MG63 (cell line): Measurements from ENCODE around the gene FAM89B. TPM values are rescaled to one million over a fixed set of nuclear protein-coding genes. Genes with fewer than 3 reads are reported as not detected.

Experiments used
- DNase-seq: peaks from one replicate; pipeline ENCODE4 v3.0.0-alpha.2; 2020
- H3K27me3 ChIP-seq: fragments of 250-450 bp; sonication (Bioruptor Pico); 2 replicates; pipeline ENCODE4 v1.5.1; 2020; ENCODE audit warnings: mild to moderate bottlenecking, moderate library complexity
- H3K36me3 ChIP-seq: fragments of 250-450 bp; sonication (Bioruptor Pico); 2 replicates; pipeline ENCODE4 v1.5.1; 2020; ENCODE audit warnings: mild to moderate bottlenecking, moderate library complexity
- H3K4me3 ChIP-seq: fragments of 250-450 bp; sonication (Bioruptor Pico); 2 replicates; pipeline ENCODE4 v1.5.1; 2020; ENCODE audit warnings: mild to moderate bottlenecking, moderate library complexity
- H3K9me3 ChIP-seq: fragments of 250-450 bp; sonication (Bioruptor Pico); 2 replicates; pipeline ENCODE4 v1.5.1; 2020; ENCODE audit warnings: mild to moderate bottlenecking, moderate library complexity
- total RNA-seq: library from RNA; depleted of rRNA; stranded (reverse); fragments of >200 nt; shearing (Covaris generic); gene quantifications from 2 replicates; pipeline ENCODE4 v1.2.3, GENCODE V29; 2014; ENCODE audit warnings: low replicate concordance

Gene FAM89B
- total RNA-seq, 1 experiment from 2014 or later, result 66.6 TPM

DNA sequence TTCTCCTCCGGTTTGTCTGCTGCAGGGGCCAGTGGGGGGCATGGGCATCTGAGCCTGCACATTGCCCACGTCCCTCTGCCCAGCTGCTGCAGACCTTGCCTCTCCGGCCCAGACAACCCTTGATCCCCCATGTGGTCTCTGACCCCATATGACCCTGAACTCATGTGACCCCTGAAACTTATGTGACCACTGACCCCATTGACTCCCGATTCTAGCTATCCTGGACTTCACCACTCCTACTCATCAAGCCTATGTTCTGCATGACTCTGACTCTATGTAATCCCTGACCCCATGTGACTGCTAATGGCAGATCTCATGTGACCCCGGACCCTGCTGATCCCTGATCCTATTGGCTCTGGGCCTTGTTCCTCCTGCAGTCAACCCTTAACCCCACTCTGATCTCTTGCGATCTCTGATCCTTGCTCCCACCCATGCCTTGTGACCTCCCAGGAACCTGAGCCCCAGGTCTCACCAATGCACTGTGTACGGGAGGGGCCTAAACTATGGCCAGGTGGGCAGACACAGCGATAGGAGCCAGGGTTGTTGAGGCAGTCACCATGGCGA is 19.9 kb upstream of the FAM89B start:
- H3K27me3 ChIP-seq, result no peaks in the 10 kb centered on the region
- DNase-seq, result no peak
- peaks cover 69% of the 10 kb centered on the region for H3K36me3 ChIP-seq
- no peak overlapping the region for H3K4me3 ChIP-seq
- no peaks in the 10 kb centered on the region for H3K9me3 ChIP-seq

DNA sequence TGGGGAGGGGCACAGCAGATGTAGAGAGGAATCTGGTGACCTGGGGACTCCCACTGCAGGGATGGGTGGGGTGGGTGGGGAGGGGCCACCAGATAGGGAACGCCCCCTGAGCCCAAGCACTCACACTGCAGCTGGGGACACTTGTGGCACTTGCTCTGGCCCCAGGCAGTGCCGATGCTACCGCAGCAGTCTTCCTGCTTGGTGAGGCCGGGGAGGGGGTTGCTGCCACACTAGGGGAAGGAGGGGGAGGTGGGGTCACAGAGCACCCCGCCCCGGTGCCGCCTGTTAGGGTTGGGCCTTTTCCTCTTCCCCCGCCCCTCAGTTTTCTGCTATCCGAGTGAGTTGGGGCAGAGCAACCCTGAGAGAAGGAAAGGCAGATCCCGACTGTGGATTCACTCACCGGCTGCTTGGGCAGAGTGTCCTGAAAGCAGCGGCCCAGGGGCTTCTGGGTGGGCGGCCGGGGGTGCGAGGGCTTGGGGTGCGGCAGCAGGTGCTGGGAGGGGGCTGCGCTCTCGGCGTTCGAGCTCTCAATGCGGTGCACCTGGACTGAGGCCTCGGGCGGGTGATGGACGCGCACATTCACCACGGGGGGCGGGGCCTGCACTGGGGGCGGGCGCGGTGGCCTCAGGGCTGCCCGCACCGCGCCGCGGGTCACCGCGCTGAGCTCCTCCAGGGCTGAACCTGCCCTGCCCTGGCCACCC is 18.9 kb upstream of the FAM89B start:
- Histone ChIP-seq H3K9me3 (no peaks in the 10 kb centered on the region), H3K4me3 (no peak overlapping the region), H3K27me3 (no peaks in the 10 kb centered on the region), H3K36me3 (peaks cover 62% of the 10 kb centered on the region)
- no peak for DNase-seq

DNA sequence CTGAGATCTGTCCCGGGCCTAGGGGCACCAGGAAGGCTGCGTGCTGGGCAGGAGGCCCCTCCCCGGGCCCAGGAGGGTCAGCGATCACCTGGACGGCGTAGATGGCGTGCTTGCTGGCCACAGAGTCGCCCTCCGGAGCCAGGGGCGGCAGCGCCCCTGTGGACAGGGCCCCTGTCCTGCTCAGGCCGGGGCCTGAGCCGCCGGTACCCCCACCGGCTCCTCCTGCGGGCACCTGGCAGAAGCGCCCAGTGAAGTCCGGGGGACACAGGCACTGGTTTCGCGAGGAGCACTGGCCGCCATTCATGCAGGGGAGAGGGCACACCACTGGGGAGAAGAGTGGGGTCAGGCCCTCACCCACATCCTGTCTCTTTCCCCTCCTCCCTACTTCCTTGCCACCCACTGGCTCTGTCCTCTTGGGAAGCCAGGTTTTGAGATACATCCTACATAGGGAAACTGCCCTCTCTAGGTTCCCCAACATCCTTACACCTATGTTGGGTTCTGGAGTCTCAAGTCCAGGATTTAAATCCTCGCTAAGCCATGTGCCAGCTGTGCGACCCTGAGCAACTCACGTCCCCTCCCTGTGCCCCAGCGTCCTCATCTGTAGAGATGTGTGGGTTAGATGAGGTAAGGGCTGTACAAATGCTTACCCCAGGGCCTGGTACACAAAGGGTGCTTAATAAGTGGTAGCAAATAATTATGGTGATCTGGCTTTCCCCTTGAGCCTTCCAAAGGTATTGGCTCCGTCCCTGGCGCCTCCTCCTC is 18.1 kb upstream of the FAM89B start:
- Histone ChIP-seq H3K36me3 (peaks cover 54% of the 10 kb centered on the region), H3K9me3 (no peaks in the 10 kb centered on the region), H3K27me3 (no peaks in the 10 kb centered on the region), H3K4me3 (no peak overlapping the region)
- no peak for DNase-seq

DNA sequence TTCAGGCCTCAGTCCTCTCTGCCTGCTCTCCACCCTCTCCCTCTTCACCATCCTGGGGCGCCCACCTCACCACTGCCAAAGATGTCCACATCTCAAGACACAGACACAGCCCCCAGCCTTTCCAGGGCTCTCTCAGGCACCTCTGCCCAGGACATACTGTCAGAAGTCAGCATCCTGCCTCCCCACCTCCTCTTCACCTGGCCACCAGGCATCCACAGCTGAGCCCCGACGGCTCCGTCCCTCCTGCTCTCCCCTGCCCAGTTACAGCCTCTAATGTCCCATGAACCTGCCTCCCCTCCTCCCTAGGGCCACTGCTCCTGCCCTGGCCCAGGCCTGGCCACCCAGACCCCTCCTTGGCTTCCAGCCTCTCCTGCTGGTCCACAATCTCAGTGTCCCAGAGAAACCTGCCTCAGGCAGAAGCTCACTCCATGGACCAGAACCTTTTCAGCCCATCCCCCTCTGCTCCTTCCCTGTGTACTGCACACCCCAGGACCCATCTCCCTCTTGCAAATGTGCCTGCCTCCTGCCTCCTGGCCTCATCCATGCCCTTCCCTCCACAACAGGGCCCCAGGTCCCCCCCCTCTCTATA is 17.4 kb upstream of the FAM89B start:
- Histone ChIP-seq H3K4me3 (no peak overlapping the region), H3K36me3 (peaks cover 50% of the 10 kb centered on the region), H3K9me3 (no peaks in the 10 kb centered on the region), H3K27me3 (no peaks in the 10 kb centered on the region)
- no peak for DNase-seq

DNA sequence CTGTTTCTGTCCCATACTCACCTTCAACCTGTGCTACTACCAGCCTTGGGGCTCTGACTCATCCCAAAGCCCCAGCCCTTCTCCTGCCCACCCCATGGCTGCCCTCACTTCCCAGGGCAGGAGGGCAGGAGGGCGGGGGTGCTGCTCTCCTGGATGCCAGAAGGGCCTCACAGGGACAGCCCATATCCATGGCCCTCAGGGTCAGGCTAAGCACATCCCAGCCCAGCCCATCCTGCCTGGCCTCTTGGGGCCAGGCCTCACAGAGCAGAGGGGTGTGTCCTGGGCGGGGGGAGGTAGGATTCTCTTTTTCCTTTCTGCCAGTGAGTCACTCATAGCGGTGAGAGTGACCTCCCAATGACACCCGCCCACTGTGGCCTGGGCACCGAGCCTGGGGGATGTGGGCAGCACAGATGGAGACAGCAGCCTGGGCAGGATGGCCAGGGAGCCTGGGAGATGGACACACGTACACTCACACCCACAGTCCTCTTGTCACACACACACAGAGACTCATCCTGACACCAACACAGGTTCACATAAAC is 16.6 kb upstream of the FAM89B start:
- Histone ChIP-seq H3K9me3 (no peaks in the 10 kb centered on the region), H3K27me3 (no peaks in the 10 kb centered on the region), H3K4me3 (peak overlapping the region; percentile 67), H3K36me3 (peaks cover 43% of the 10 kb centered on the region)
- DNase-seq, result peak; percentile 98

DNA sequence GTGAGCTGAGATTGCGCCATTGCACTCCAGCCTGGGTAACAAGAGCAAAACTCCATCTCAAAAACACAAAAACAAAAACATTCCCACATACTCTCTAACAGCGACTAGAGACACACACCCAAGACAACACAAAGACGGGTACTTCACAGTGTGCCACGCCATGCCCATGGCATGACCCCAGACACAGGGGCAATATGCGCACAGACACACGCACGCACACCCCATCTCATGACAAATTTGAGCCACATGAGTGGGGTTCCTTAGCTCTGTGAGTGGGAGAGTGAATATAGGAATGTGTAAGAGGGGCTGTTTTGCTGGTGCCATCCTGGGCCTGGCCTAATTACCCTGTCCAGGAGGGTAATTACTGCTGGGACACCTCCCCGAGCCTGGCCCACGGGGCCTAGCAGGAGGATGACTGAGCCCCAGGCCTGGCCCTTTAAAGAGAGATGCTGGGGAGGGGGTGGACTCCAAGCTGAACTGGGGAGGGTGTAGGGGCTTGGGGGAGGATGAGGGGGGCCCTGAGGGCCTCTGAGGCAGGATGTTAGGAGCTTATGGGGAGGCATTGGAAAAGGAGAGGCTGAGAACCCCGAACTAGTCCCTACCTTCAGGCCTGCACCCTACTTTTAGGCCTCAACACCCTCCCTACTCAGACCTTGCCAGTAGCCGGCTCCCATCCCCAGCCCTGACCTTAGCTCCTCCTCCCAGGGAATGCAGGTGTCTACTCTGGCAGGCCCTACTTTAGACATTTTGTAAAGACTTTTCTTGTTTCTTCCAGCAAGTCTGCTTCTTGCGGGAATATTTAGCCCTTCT is 15.7 kb upstream of the FAM89B start:
- no peak for DNase-seq
- peak overlapping the region; percentile 67 for H3K4me3 ChIP-seq
- no peaks in the 10 kb centered on the region for H3K9me3 ChIP-seq
- peaks cover 34% of the 10 kb centered on the region for H3K36me3 ChIP-seq
- H3K27me3 ChIP-seq, result no peaks in the 10 kb centered on the region

DNA sequence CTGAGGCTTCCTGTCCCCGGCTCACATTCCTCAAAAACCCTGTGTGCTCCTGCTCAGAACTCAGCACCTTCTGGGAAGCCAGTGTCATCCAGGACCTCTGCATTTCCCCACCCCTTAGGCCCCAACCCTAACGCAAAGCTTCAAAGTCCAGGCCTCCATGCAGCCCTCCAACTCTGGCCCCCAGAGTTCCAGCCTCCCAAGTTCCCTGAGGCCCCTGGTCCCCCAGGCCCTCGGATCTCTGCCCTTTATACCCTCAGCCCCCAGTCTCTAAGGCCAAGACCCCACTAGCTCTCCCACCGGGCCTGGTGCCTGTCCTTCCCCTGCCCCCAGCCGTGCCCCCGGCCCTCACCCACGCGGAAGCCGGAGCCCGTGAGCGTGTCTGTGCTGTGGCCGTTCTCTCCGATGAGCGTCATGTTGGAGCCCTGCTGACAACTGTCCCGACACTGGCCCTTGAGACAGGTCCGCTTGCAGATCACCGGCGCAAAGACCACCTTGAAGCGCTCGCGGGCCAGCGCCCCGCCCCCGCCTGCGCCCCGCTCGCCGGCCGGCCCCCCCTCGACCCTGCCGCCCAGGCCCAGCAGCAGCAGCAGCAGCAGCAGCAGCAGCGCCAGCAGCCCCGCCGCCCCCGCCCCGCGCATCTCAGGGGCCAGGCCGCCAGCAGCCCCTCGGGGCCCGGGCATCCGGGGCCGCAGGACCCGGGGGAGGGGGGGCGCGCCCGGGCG is 14.9 kb upstream of the FAM89B start:
- H3K9me3 ChIP-seq, result no peaks in the 10 kb centered on the region
- peak overlapping the region; percentile 67 for H3K4me3 ChIP-seq
- no peak for DNase-seq
- H3K36me3 ChIP-seq, result peaks cover 26% of the 10 kb centered on the region
- no peaks in the 10 kb centered on the region for H3K27me3 ChIP-seq

DNA sequence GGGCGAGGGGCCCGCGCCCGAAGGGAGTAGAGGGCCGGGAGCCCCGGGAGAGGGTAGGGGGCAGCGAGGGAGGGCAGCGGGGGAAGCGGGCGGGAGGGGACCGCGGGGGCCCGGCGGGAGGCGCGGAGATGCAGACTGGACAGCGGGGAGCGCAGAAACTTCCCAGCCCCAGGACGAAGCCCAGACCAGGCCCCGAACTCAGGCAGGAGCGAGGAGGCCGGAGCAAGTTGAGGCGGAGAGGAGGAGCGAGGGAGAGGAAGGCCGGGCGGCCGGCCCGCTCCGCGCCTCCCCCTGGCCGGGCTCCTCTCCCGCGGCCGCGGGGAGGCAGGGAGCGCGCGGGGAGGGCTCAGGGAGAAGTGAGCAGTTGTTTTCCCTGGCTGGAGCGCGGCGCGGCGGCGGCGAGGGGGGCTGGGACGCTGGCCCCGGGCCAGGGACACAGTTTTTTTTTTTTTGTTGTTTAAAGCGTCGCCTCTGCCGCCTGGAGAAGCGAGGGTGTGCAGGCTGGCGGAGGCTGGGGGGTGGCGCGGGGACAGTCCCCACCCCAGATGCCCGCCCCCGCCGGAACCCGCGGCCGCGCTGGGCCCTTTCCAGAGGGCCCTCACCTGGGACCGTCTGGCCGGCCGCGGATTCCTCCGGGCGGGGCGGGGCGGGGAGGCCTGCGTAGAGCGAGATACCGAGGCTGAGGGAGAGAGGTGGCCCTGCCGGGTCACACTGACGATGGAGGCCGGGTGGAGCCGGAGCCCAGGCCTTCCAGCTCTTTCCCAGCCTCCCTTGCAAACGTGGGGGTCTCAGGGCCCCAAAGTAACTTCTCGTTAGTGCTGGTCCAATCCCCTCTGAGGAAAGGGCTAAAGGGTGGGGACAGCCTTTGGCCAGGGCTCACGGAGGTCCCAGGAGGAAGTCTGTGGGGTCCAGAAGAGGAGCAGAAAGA is 14.1 kb upstream of the FAM89B start, which contains the start of gene LTBP3:
Gene LTBP3 (minus strand): TSS at position 358 of the 928 bp plus-strand sequence. CDS start 400 bp downstream, outside the sequence.
- peak within 1 kb of the TSS; percentile 67 for H3K4me3 ChIP-seq
- no peaks in the 10 kb centered on the region for H3K27me3 ChIP-seq
- H3K9me3 ChIP-seq, result no peaks in the 10 kb centered on the region
- peak; percentile 89 for DNase-seq
- peaks cover 20% of the 10 kb centered on the region for H3K36me3 ChIP-seq

DNA sequence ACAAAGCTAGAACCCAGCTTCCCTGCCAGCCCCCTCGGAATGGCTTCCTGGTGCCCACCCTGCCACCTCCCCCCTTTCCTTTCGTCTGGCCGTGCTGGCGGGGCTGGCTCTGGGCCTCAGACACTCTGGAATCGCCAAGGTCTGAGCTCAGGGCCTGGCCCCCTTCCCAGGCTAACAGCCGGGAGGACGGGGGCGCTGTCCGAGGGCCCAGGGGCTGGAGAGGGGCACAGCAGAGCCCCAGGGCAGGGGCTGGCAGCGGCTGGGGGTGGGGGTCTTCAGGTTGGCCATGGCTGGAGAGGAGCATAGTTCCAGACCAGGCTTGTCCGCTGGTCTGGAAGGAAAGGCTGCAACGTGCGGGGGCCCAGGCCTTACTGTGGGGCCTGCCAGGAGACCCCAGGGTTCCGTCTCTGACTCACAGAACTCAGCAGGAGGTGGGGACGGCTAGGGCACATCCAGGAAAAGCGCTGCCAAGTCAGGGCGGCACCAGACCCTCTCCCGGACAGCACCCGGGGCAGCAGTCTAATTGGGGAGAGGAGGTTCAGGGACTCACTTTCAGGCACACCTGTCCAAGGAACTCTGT is 13.3 kb upstream of the FAM89B start:
- no peaks in the 10 kb centered on the region for H3K27me3 ChIP-seq
- H3K36me3 ChIP-seq, result peaks cover 20% of the 10 kb centered on the region
- peak; percentile 94 for DNase-seq
- peak overlapping the region; percentile 55 for H3K4me3 ChIP-seq
- no peaks in the 10 kb centered on the region for H3K9me3 ChIP-seq

DNA sequence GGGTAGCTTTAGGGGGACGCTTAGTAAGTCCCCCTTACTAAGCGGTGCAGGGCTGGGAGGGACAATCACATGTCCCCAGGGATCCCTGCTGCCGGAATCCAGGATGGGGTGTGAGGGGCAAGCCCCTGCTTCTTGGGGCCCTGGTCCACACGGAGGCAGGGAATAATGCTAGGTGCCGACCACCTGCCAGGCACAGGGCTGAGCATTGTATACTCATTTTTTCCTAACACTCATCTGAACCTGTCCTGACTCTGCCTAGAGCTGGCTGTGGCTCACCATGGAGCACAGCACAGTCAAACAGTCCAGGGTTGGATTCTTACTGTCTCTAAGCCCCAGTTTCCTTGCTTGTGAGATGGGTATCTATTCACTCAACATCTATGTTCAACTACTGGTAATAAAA is 12.8 kb upstream of the FAM89B start:
- H3K27me3 ChIP-seq, result no peaks in the 10 kb centered on the region
- H3K9me3 ChIP-seq, result no peaks in the 10 kb centered on the region
- no peak for DNase-seq
- peaks cover 18% of the 10 kb centered on the region for H3K36me3 ChIP-seq
- peak overlapping the region; percentile 55 for H3K4me3 ChIP-seq

DNA sequence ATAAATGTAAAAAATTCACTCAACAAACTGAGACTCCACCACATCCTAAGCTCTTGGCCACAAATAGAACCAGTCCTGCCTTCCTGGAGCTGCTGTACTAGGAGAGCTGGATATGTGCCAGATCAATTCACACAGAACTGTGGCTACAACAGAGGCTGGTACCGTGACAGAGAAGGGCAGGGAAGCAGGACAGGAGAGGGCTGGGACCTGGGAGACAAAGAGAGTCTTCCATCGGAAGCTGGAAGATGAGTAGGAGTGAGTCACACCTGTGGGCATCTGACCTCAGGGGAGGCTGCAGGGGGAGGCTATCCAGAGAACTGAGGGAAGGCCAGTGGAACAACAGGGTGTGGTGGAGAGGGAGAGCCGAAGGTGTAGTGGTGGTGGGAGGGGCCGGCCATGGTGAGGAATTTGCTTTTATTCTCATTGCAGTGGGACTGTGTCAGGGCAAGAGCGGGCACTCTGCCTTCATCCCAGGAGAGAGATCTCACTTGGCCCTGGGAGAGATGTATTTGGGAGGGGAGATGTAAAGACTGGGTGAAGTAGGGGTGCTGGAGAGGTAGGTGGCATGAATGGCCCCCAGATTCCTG is 12.3 kb upstream of the FAM89B start:
- Histone ChIP-seq H3K9me3 (no peaks in the 10 kb centered on the region), H3K4me3 (no peak overlapping the region), H3K27me3 (no peaks in the 10 kb centered on the region), H3K36me3 (peaks cover 13% of the 10 kb centered on the region)
- peak; percentile 91 for DNase-seq

DNA sequence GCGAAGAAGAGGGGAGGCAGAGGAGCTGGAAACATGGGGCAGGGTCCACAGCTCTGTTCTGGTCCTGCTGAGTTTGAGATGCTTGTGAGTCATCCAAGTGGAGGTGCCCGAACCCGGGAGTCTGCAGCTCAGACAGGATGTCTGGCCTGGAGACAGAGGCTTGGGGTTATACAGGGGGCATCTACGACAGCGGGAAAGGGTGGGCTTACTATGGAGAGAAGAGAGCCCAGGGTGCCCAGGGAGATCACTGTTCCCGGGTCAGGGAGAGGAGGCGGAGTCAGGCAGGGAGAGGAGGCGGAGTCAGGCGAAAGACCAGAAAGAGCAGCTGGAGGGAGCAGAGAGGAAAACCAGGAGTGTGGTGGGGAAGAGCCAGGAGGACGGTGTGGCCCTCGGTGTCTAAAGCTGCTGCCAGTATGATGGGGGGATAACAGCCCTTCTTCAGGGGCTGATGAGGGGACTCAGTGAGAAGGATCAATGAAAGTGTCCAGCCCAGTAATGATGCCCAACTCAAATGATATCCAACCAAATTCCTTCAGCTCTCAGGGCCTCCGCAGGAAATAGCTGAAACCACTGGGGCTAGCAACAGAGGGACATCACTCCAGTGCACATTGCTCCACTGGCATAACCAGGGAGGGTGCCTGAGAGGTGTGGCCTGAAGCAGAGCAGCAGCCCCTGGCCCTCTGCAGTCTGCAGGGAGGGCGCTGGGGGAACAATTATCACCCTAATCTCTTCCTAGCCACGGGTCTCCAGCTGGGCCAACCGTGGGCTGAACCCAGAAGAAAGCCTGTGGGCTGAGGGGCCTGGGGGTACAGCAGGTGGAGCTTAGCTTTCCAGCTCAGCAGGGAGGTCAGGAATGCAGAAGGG is 11.6 kb upstream of the FAM89B start:
- Histone ChIP-seq H3K4me3 (no peak overlapping the region), H3K36me3 (peaks cover 6% of the 10 kb centered on the region), H3K9me3 (no peaks in the 10 kb centered on the region), H3K27me3 (no peaks in the 10 kb centered on the region)
- DNase-seq, result peak; percentile 89

DNA sequence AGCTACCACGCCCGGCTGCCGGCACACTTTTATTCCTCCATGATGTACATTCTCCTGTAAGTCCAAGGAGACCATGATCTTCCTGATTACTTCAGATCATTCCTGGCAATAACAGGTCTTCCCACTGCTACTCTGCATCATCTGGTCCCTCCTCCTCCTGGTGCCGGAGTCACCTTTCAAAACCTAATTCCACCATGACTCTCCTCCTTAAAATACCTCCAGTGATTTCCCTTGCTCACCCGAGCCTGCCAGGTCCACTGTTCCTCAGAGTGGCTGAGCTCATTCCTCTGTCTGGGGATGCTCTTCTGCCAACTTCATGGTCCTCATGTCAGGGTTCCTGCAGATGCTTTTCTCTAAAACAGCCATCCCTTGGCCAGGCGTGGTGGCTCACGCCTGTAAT is 10.3 kb upstream of the FAM89B start:
- H3K4me3 ChIP-seq, result no peak overlapping the region
- no peaks in the 10 kb centered on the region for H3K27me3 ChIP-seq
- no peaks in the 10 kb centered on the region for H3K36me3 ChIP-seq
- H3K9me3 ChIP-seq, result no peaks in the 10 kb centered on the region
- DNase-seq, result no peak
